GM12878 (cell line): ENCODE results near the gene PDLIM5. TPM values are rescaled to one million over a fixed set of nuclear protein-coding genes. Genes with fewer than 3 reads are reported as not detected.

ENCODE experiments used
- ATAC-seq: fragments of 200-7000 bp; cut with Tn5 transposase; 3 replicates; pipeline ENCODE4 v1.9.1; 2020; ENCODE audit warnings: mild to moderate bottlenecking, moderate library complexity
- BruUV-seq: library from RNA; stranded (reverse); fragments of 400-500 nt; replicated peaks from 2 replicates; lab custom pipeline; 2021; lab: Mats Ljungman, UMichigan
- CTCF ChIA-PET: fragments of 300-600 bp; sonication (Branson Sonifier 250); formaldehyde crosslinking; extraction: SDS; loops from one replicate; lab custom pipeline; 2021; ENCODE audit warnings: inconsistent platforms; lab: Yijun Ruan, JAX
- POLR2A ChIA-PET: fragments of 350-600 bp; formaldehyde crosslinking; extraction: SDS; loops from one replicate; lab custom pipeline; 2021; ENCODE audit warnings: inconsistent platforms; lab: Charles Lee
- RAD21 ChIA-PET: fragments of 300-600 bp; sonication (Branson Sonifier 250); formaldehyde crosslinking; loops from one replicate; lab custom pipeline; 2023; ENCODE audit warnings: antibody characterized with exemption; ENCODE audit not compliant: unreplicated experiment; lab: Charles Lee
- SMC1A ChIA-PET: fragments of 300-600 bp; sonication (Branson Sonifier 250); formaldehyde crosslinking; loops from one replicate; lab custom pipeline; 2023; ENCODE audit not compliant: unreplicated experiment, uncharacterized antibody; lab: Charles Lee
- DNase-seq: peaks from one replicate; pipeline ENCODE4 v3.0.0-alpha.2; 2011; ENCODE audit warnings: low read depth, low spot score
- FAIRE-seq: peaks from 3 replicates; lab custom pipeline; 2011; peaks lifted over from hg19 to GRCh38; lab: Jason Lieb, UNC
- H2AFZ ChIP-seq: 2 replicates; pipeline ENCODE4 v1.6.0; 2011; ENCODE audit warnings: low read depth, low read length, control low read depth; ENCODE audit not compliant: control insufficient read depth
- H3K27ac ChIP-seq: 2 replicates; pipeline ENCODE4 v1.5.1; 2011; ENCODE audit warnings: control low read depth; ENCODE audit not compliant: control insufficient read depth, insufficient read depth
- H3K27me3 ChIP-seq, 2 experiments: replicated peaks in 1 of 2; 2 replicates each; pipeline versions ENCODE4 v1.6.0 to v1.6.1; 2011; ENCODE audit warnings: low read length in 1 of 2; ENCODE audit not compliant: control insufficient read depth in 2 of 2, insufficient read depth in 2 of 2
- H3K36me3 ChIP-seq, 2 experiments: 2 replicates each; pipeline ENCODE4 v1.5.1; 2011; ENCODE audit warnings: low read length in 1 of 2; ENCODE audit not compliant: control insufficient read depth in 2 of 2, insufficient read depth in 2 of 2
- H3K4me1 ChIP-seq: 2 replicates; pipeline ENCODE4 v1.6.1; 2011; ENCODE audit warnings: mild to moderate bottlenecking, low read length, moderate library complexity, mixed read lengths; ENCODE audit not compliant: control insufficient read depth, insufficient read depth
- H3K4me2 ChIP-seq: 2 replicates; pipeline ENCODE4 v1.6.0; 2011; ENCODE audit warnings: control low read depth; ENCODE audit not compliant: control insufficient read depth, insufficient read depth
- H3K4me3 ChIP-seq: fragments of 200-600 bp; sonication (generic); 2 replicates; pipeline ENCODE4 v1.5.1; 2016
- H3K79me2 ChIP-seq: 2 replicates; pipeline ENCODE4 v1.6.0; 2011; ENCODE audit warnings: low read length; ENCODE audit not compliant: control insufficient read depth, insufficient read depth
- H3K9ac ChIP-seq: 2 replicates; pipeline ENCODE4 v1.8.0; 2011; ENCODE audit warnings: low read length, control low read depth, mixed read lengths; ENCODE audit not compliant: control insufficient read depth, insufficient read depth
- H3K9me3 ChIP-seq: replicated peaks from 3 replicates; pipeline ENCODE4 v1.5.1; 2011; ENCODE audit warnings: mild to moderate bottlenecking, low read length; ENCODE audit not compliant: control insufficient read depth, insufficient read depth
- H4K20me1 ChIP-seq: 2 replicates; pipeline ENCODE4 v1.6.0; 2011; ENCODE audit not compliant: control insufficient read depth, insufficient read depth
- BCL11A ChIP-seq: IDR thresholded peaks from 2 replicates; pipeline ENCODE4 v1.6.1; 2011; ENCODE audit warnings: low read depth, low read length
- MYC ChIP-seq: IDR thresholded peaks from 2 replicates; pipeline ENCODE4 v1.6.1; 2011; ENCODE audit warnings: mild to moderate bottlenecking, low read length, moderate library complexity, inconsistent platforms; ENCODE audit not compliant: insufficient read depth, insufficient replicate concordance, insufficient read length, severe bottlenecking
- NFIC ChIP-seq: IDR thresholded peaks from 2 replicates; pipeline ENCODE4 v1.6.1; 2012; ENCODE audit warnings: low read depth, mild to moderate bottlenecking, inconsistent platforms, low read length, moderate library complexity
- NR2C2 ChIP-seq: IDR thresholded peaks from 2 replicates; pipeline ENCODE4 v1.6.1; 2011; ENCODE audit warnings: borderline replicate concordance, low read depth; ENCODE audit not compliant: control insufficient read depth, insufficient read length
- PAX8 ChIP-seq: fragments of 450-650 bp; IDR thresholded peaks from 2 replicates; pipeline ENCODE4 v1.6.1; 2017; ENCODE audit warnings: mild to moderate bottlenecking, moderate library complexity
- SMC3 ChIP-seq: IDR thresholded peaks from 2 replicates; pipeline ENCODE4 v1.6.1; 2011; ENCODE audit warnings: low read length, improper control_type of control experiment, borderline replicate concordance
- SUPT20H ChIP-seq: IDR thresholded peaks from 2 replicates; pipeline ENCODE4 v1.6.1; 2011; ENCODE audit warnings: low read depth, mild to moderate bottlenecking, low read length, moderate library complexity, borderline replicate concordance; ENCODE audit not compliant: control insufficient read depth
- WGBS: methylation state at CpG from one replicate; pipeline ENCODE4 v1.1.6; 2016; ENCODE audit warnings: low lambda C conversion rate; ENCODE audit not compliant: insufficient replicate concordance, insufficient coverage; ENCODE audit errors: missing lambda C conversion rate; 5-methylcytosine and 5-hydroxymethylcytosine counted together
- in situ Hi-C: fragments of 300-500 bp; cut with MboI; formaldehyde crosslinking; loops from 9 replicates; pipeline ENCODE4 v1.14.3; 2018; ENCODE audit warnings: mixed read lengths
- intact Hi-C: fragments of 100-400 bp; cut with micrococcal nuclease; formaldehyde crosslinking; loops from one replicate; pipeline ENCODE4 v1.14.2; 2022; ENCODE audit not compliant: unreplicated experiment
- polyA plus RNA-seq, 11 experiments: library from polyadenylated mRNA; depleted of rRNA in 4 of 11; unstranded in 6 of 11; stranded (reverse) in 5 of 11; fragments of >200 nt; fragmentation: Nextera tagmentation in 4 of 11; fragmentation: Illumina TruSeq in 1 of 11; extraction: Ambion mirVana in 4 of 11; extraction: Trizol in 1 of 11; gene quantifications; 1 replicate in 1 of 11; 2 replicates in 10 of 11; pipeline versions ENCODE4 v1.2.1 to v1.2.3, GENCODE V29; 2011 to 2016; ENCODE audit warnings: inconsistent platforms in 2 of 11, missing spikeins in 2 of 11, low read depth in 1 of 11
- total RNA-seq, 4 experiments: library from RNA; depleted of rRNA in 3 of 4; stranded (reverse); fragments of >200 nt in 3 of 4; fragmentation: Illumina TruSeq in 1 of 4; extraction: Trizol in 1 of 4; gene quantifications; 2 replicates each; pipeline versions ENCODE4 v1.2.1 to v1.2.3, GENCODE V29; 2013 to 2021
- TF ChIP-seq, protein P1 (sequence below): IDR thresholded peaks from 2 replicates; pipeline ENCODE4 v1.6.1; 2011; ENCODE audit warnings: low read depth, low read length, improper control_type of control experiment, borderline replicate concordance

PDLIM5 gene
- total and polyA plus RNA-seq, 10 of the 15 experiments (the other 5 are each of a cell fraction or from before 2014, with no cell fraction given) = 10.0 to 52.9 (median 20.7) TPM

DNA sequence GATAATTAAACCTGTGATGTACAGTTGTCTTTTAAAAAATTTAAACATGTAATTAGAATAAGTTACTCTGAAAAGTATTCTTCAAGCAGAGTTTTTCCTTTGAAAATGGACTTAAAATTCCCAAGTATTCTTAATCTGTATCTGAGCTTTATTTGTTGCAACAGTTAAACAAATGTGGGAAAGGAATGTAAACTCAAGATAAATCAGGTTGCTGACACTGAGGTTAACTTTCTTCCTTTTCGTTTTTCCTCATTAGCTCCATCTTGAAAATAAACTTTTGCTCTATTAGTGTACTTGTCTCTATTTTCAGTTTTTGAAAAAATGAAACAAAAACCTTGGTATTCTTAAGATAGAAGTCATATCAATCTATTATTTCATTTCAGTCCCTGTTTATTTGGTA is 161.5 kb downstream of the PDLIM5 start (continued):
- no peak for TF ChIP-seq MYC
- no peak for TF ChIP-seq PAX8
- TF ChIP-seq BCL11A = no peak
- TF ChIP-seq, protein P1, sequence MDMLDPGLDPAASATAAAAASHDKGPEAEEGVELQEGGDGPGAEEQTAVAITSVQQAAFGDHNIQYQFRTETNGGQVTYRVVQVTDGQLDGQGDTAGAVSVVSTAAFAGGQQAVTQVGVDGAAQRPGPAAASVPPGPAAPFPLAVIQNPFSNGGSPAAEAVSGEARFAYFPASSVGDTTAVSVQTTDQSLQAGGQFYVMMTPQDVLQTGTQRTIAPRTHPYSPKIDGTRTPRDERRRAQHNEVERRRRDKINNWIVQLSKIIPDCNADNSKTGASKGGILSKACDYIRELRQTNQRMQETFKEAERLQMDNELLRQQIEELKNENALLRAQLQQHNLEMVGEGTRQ = no peak

DNA sequence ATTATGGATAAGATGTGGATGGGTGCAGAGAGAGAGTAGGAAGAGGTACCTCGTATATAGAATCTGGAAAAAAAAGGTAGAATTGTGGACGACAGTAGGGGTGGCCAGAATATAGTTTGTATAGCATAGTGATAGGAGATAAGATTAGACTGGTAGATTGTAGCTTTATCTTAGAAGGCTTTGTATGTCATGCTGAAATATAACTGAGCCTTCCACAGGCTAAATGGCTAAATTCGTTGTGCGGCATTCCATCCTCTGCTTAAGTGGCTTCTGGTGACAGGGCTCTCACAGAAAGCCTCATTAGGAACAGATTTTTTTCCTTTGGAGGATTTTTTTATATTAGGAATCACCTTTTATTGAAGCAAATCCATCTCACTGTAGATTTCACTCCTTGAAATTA is 163.7 kb downstream of the PDLIM5 start:
- no peak overlapping the region for H3K9ac ChIP-seq
- H2AFZ ChIP-seq = no peak overlapping the region
- H3K4me1 ChIP-seq = no peaks in the 10 kb centered on the region
- ATAC-seq (no peak), FAIRE-seq (no peak), DNase-seq (no peak)
- 96% methylated on average over 4 of the region's 4 CpGs for WGBS
- ChIA-PET SMC1A (interaction anchor here (1.4 kb wide), 1 partner anchor 10 kb away, joined by 5 read pairs; no protein-coding TSS in a partner anchor), POLR2A (no interaction called here), RAD21 (no interaction called here), CTCF (no interaction called here)
- H3K27ac ChIP-seq = no peak overlapping the region
- H3K4me2 ChIP-seq = no peak overlapping the region
- H3K4me3 ChIP-seq = no peak overlapping the region
- no peaks in the 10 kb centered on the region for H4K20me1 ChIP-seq
- H3K79me2 ChIP-seq = no peaks in the 10 kb centered on the region
- BruUV-seq = no TSS peak
- intact Hi-C loops = no loop called here
- no peaks in the 10 kb centered on the region for H3K36me3 ChIP-seq
- H3K9me3 ChIP-seq = no peaks in the 10 kb centered on the region
- no peak for TF ChIP-seq SUPT20H
- no peak for TF ChIP-seq NR2C2
- TF ChIP-seq SMC3 = no peak
- TF ChIP-seq NFIC = no peak
- in situ Hi-C loops = no loop called here
- no peaks in the 10 kb centered on the region for H3K27me3 ChIP-seq
